Heart left ventricle (tissue), 16 donors: ENCODE results near the gene FRMD8. TPM values are rescaled to one million over a fixed set of nuclear protein-coding genes. Genes with fewer than 3 reads are reported as not detected.

Source experiments
- ATAC-seq, 4 donors: fragments of 200-7000 bp; cut with Tn5 transposase; one replicate each; pipeline ENCODE4 v1.9.1; 2020 to 2022; ENCODE audit warnings: moderate library complexity in 4 of 4, mild to moderate bottlenecking in 3 of 4, moderate number of reproducible peaks in 1 of 4
- DNase-seq, 5 donors: peaks; one replicate each; pipeline ENCODE4 v3.0.0-alpha.2; 2020
- H3K27ac ChIP-seq, 12 donors: fragments of 200-600 bp; sonication (generic) in 4 of 12; one replicate each; pipeline versions ENCODE4 v1.5.0 to v1.8.0; 2016 to 2022; ENCODE audit warnings: mild to moderate bottlenecking in 2 of 12
- H3K27me3 ChIP-seq, 9 donors: fragments of 200-600 bp; sonication (generic) in 2 of 9; one replicate each; pipeline versions ENCODE4 v1.5.1 to v1.8.0; 2016 to 2022; ENCODE audit warnings: mild to moderate bottlenecking in 3 of 9
- H3K36me3 ChIP-seq, 9 donors: fragments of 200-600 bp; sonication (generic) in 2 of 9; one replicate each; pipeline versions ENCODE4 v1.5.0 to v1.8.0; 2018 to 2022; ENCODE audit warnings: mild to moderate bottlenecking in 2 of 9
- H3K4me1 ChIP-seq, 12 donors: fragments of 200-600 bp; sonication (generic) in 4 of 12; one replicate each; pipeline versions ENCODE4 v1.5.0 to v1.8.0; 2016 to 2022; ENCODE audit warnings: mild to moderate bottlenecking in 3 of 12
- H3K4me3 ChIP-seq, 12 donors: fragments of 200-600 bp; sonication (generic) in 4 of 12; one replicate each; pipeline versions ENCODE4 v1.5.0 to v1.8.0; 2017 to 2022; ENCODE audit warnings: mild to moderate bottlenecking in 9 of 12, moderate library complexity in 4 of 12
- H3K9me3 ChIP-seq, 12 donors: fragments of 200-600 bp; sonication (generic) in 4 of 12; one replicate each; pipeline versions ENCODE4 v1.5.0 to v1.8.0; 2016 to 2022; ENCODE audit warnings: mild to moderate bottlenecking in 1 of 12
- CTCF ChIP-seq, 12 donors: fragments of 200-600 bp; sonication (generic) in 4 of 12; IDR thresholded peaks; one replicate each; pipeline versions ENCODE4 v1.5.0 to v1.8.0; 2018 to 2022; ENCODE audit warnings: antibody characterized with exemption in 12 of 12, mild to moderate bottlenecking in 5 of 12
- POLR2A ChIP-seq, 2 donors: fragments of 450-650 bp; IDR thresholded peaks; one replicate each; pipeline ENCODE4 v1.6.1; 2017; ENCODE audit warnings: antibody characterized with exemption in 2 of 2, mild to moderate bottlenecking in 2 of 2, moderate library complexity in 2 of 2
- WGBS, 4 donors: extraction: QIAGEN DNeasy Blood & Tissue Kit in 2 of 4; methylation state at CpG; one replicate each; pipeline versions ENCODE4 v1.1.5 to v1.1.7; 2013 to 2018; 5-methylcytosine and 5-hydroxymethylcytosine counted together
- intact Hi-C, 10 donors: fragments of 100-400 bp; cut with DNase I; formaldehyde crosslinking; loops; one replicate each; pipeline versions ENCODE4 v1.11.1 to v1.14.2; 2022
- polyA plus RNA-seq, 2 donors: library from polyadenylated mRNA; stranded (reverse); fragments of 200-250 nt; gene quantifications; one replicate each; pipeline ENCODE4 v1.2.3, GENCODE V29; 2013
- total RNA-seq, 9 donors: library from RNA; depleted of rRNA in 2 of 9; stranded (reverse); fragments of >200 nt in 2 of 9; fragmentation: NEBNext Ultra II Directional in 3 of 9; extraction: Animal tissue kit (Norgen Biotek cat#: 25700) in 3 of 9; gene quantifications; one replicate each; pipeline versions ENCODE4 v1.1.0 to v1.2.4, GENCODE V29; 2016 to 2023
- donor health status: ischemic (EF 13 %, LVEDD 7.1; RV severe dilation, severe dysfunction).
- donor health status: healthy with polysubstance abuse.
- donor health status: DM: no; HTN: yes; CAD: no.
- donor health status: DM: no; HTN: no; CAD: no.
- donor health status: ischemic (EF 25% LVEDD 6.9; RV normal size, moderate dysfunction).
- donor health status: ischemic (EF 25% LVEDD 5.7; RV mildly dilated, moderate dysfunction).
- donor health status: healthy.
- donor health status: DM: yes; HTN: yes; CAD: no.
- donor health status: ischemic (EF 35%, LVEDD 5.7; RV mildly dilated, moderate dysfunction).
- donor health status: nonischemic (EF 11% LVEDD 7.7; RV severe dilation, severe dysfunction).
- donor health status: DM: yes; HTN: yes; CAD: no.
- donor health status: PGD.
- donor health status: ischemic (EF 29% LVEDD 5.4; RV normal size, mild dysfunction).
- donor health status: nonischemic (EF 23%, LVEDD 6.1; RV moderate dilation, normal function).

Gene FRMD8
- total and polyA plus RNA-seq, 11 donors = 6.1 to 24.1 (median 11.3) TPM

- WGBS, 4 donors = 49 to 57% (median 55%) methylated on average over 8 of the region's 8 CpGs
- peak in 1 of 5 donors; percentile 27 for DNase-seq
- H3K27ac ChIP-seq = peak overlapping the region in 11 of 12 donors; percentile 90 to 99 (median 96)
- no peaks in the 10 kb centered on the region for H3K27me3 ChIP-seq
- TF ChIP-seq CTCF (IDR thresholded peaks at IDR 0.05) (no peak), POLR2A (IDR thresholded peaks at IDR 0.05) (no peak)
- ATAC-seq = no peak
- intact Hi-C loops = loop anchor here in 6 of 10 donors (5.0 kb wide), 4 partner anchors 33 to 128 kb away; no protein-coding TSS in a partner anchor
- no peak overlapping the region for H3K4me3 ChIP-seq
- no peaks in the 10 kb centered on the region for H3K9me3 ChIP-seq
- peaks cover 14 to 80% (median 55%) of the 10 kb centered on the region in 12 donors for H3K4me1 ChIP-seq
- H3K36me3 ChIP-seq = peaks cover 0 to 10% (median 0%) of the 10 kb centered on the region in 9 donors
These were observed 2.0 kb upstream of the FRMD8 start for GRCh38 chr11:65384301-65384889.

GRCh38 chr11:65388731-65389130, 2.3 kb downstream of the FRMD8 start:
- ATAC-seq (no peak), DNase-seq (no peak)
- H3K36me3 ChIP-seq = peaks cover 0 to 29% (median 6%) of the 10 kb centered on the region in 9 donors
- TF ChIP-seq CTCF (IDR thresholded peaks at IDR 0.05) = no peak
- no peak for TF ChIP-seq POLR2A (IDR thresholded peaks at IDR 0.05)
- peaks cover 22 to 88% (median 58%) of the 10 kb centered on the region in 12 donors for H3K4me1 ChIP-seq
- peak overlapping the region in 6 of 12 donors; percentile 9 to 92 (median 89) for H3K27ac ChIP-seq
- no peaks in the 10 kb centered on the region for H3K9me3 ChIP-seq
- H3K4me3 ChIP-seq = peak overlapping the region in 2 of 12 donors; percentile 2 to 88
- H3K27me3 ChIP-seq = no peaks in the 10 kb centered on the region
- intact Hi-C loops = loop anchor here in 1 of 10 donors (2.0 kb wide), 1 partner anchor 32 kb away; no protein-coding TSS in a partner anchor
- 94 to 100% (median 95%) methylated on average over 4 of the region's 4 CpGs for WGBS, 4 donors

GRCh38 chr11:65389294-65389980, 3.0 kb downstream of the FRMD8 start:
- Histone ChIP-seq H3K36me3 (peaks cover 0 to 36% (median 13%) of the 10 kb centered on the region in 9 donors), H3K27ac (peak overlapping the region; percentile 72 to 92 (median 86)), H3K4me3 (peak overlapping the region in 3 of 12 donors; percentile 27 to 88 (median 35)), H3K9me3 (no peaks in the 10 kb centered on the region), H3K4me1 (peaks cover 22 to 81% (median 56%) of the 10 kb centered on the region in 12 donors), H3K27me3 (no peaks in the 10 kb centered on the region)
- ATAC-seq (no peak), DNase-seq (no peak)
- intact Hi-C loops = loop anchor here in 1 of 10 donors (2.0 kb wide), 1 partner anchor 33 kb away; no protein-coding TSS in a partner anchor
- 81 to 91% (median 88%) methylated on average over 9 to 20 of the region's 20 CpGs for WGBS, 4 donors
- TF ChIP-seq POLR2A (IDR thresholded peaks at IDR 0.05) = no peak
- no peak for TF ChIP-seq CTCF (IDR thresholded peaks at IDR 0.05)
